A204.1 (cell line): ENCODE results near the gene MRTFA.

Source experiments
- FAIRE-seq: peaks from 2 replicates; lab custom pipeline; 2012; peaks lifted over from hg19 to GRCh38; lab: Jason Lieb, UNC

MRTFA gene

GRCh38 chr22:40426594-40427333 is 209.8 kb downstream of the MRTFA start:
- FAIRE-seq: no peak

DNA sequence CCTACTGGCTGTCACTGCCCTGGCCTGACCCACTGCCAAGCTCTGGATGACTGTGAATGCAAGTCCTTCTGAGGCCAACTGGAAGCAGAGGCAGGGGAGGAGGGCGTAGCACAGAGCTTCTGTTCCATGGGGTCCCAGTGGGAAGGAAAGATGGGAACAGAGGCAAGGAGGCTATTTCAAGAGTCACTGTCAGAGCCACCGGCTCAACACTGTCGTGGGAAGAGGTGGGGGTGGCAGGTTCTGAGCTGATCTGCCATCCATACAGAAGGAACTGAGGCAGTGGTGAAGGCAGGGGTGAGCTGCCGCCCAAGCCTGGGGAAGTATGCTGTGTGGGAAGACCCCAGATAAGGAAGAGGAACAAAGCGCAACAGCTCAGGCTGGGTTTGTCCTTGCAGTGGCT is 211.4 kb downstream of the MRTFA start:
- FAIRE-seq: no peak

DNA sequence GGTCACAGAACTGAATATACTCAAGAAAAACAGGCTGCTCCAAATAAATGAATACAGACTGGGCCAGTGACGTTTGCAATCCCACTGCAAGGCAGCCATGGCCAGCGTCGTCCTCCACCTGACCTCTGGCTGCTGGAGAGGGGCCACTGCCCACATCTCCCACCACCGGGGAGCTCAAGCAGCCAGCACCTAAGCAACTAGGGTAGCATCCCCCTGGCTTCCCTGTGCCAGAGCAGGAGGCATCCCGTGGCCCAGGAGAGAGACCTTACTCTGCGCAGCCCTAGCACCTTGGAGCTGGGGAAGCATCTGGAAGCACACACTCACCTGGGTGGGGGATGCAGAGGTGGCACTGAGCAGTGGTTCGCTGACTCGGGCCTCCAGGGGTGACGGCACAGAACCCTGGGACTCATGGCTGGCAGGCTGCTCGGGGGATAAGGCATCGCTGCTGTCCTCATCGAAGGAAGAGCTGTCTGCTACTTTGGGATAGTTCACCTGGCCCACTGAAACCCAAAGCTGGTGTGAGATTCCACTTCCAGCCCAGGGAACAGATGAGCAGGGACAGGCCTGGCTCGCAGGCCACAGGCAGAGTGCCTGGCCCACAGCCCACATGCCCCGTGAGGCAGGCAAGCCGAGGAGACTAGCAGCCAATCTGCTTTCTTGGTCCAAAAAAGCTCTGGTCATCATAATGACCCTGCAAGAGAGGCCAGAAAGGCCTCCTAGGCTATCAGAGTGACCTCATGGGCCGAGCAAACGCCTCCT is 212.5 kb downstream of the MRTFA start:
- no peak for FAIRE-seq

DNA sequence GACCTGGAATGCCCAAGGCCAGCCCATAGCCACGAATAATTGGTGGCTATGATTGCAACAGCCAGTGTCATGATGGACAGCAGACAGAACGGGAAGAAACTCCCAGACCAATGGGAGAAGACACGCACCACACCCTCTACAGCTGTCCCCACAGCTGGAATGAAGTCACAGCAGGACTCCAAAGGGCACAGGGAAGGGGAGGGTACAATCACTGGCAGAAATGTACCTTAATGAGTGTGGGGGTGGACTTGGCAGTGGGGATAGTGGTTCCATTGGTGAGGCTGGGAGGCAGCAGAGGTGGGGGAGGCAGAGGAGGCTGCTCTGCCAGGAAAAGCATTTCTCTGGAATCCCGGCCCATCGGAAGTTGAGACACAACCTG is 213.2 kb downstream of the MRTFA start:
- FAIRE-seq: no peak

DNA sequence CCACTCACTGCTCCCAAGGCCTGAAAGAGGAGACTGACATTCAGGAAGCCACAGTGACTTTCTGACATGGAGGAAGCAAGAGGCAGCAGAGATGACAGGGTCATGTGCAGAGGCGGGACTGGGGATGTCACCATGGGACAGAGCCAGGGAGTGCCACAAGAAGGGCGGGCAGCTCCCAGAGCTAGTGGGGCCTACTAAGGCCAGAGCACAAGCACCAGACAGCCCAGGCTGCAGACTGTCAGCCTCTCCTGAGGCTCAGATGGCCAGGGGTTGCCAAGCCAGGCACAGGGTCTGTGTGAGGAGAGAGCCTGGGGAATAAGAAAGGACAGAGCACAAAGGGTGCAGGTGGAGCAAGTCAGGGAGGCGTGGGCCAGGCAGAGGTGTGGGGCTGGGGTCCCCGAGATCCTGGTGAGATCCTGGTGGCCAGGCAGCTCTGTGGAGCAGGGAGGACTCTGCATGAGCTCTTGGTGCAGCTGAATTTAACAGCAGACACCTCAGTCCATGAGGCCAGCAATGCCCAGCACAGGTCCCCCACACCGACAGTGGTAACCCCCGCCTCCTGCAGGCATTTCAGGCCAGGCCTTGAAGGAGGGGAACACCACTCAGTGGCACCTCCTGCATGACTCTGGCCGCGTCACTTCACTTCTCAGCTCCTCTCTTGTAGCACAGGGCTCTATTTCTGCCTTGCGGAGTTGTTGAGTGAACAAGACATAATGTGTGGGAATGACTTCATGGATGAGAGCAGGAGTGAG is 213.8 kb downstream of the MRTFA start:
- no peak for FAIRE-seq

- no peak for FAIRE-seq
Observed at GRCh38 chr22:40421941-40422340, 214.6 kb downstream of the MRTFA start.

GRCh38 chr22:40421082-40421350 is 215.5 kb downstream of the MRTFA start:
- FAIRE-seq: no peak

GRCh38 chr22:40420341-40421081 is 216.0 kb downstream of the MRTFA start:
- no peak for FAIRE-seq

DNA sequence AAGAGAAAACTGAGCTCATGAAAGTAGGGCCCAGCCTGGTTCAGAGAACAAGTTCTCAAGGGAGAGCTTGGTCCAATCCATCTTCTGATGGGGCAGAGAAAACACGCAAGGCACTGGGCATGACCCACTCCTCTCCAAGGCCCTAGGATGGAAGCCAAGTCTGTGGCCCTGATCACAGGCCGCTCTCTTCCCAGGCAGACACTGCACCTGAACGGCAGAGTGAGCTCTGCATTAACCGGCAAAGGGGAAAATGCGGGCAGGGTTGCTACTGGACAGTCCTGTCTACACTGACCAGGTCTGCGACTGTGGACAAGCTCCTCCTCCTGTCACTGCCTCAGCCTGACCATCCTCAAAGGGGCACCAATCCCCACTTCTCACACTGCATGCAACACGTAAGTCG is 216.8 kb downstream of the MRTFA start:
- FAIRE-seq: no peak

GRCh38 chr22:40418366-40419201 is 217.9 kb downstream of the MRTFA start:
- no peak for FAIRE-seq

DNA sequence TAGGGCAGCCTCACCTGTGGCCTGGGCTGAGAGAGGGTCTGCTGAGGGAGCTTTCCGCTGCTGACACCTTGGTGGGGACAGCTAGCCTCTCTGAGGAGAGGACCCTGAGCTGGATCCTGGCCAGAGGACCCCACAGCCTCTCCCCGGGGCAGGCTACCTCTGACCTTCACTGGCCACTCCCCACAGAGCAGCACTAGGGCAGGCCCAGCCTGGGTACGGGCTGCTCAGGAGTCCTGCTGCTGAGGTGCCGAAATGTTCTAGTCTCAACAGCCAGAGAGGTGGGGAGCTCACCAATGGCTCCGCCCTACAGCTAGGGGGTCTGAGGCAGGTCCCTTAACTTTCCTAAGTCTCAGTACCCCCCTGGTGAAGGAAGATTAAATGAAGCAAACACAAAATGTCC is 218.6 kb downstream of the MRTFA start:
- no peak for FAIRE-seq

GRCh38 chr22:40417041-40417440 is 219.5 kb downstream of the MRTFA start:
- no peak for FAIRE-seq

DNA sequence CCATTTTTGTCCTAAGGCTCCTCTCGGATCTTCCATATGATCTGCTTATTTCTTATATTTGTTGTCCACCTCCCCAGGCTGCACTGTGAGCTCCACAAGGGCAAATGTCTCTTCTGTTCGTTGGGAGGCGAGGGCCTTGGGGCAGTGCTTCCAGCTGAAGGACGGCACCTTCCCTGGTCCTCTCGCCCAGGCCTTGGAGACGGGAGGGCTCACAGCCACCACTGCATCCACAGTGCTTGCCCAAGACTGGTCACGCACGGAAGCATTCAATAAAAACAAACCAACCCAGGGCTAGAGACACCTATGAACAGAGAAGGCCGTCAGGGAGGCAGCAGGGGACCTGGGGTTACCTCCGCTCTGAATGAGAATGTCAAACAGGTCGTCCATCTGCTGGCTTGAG is 219.9 kb downstream of the MRTFA start:
- no peak for FAIRE-seq

DNA sequence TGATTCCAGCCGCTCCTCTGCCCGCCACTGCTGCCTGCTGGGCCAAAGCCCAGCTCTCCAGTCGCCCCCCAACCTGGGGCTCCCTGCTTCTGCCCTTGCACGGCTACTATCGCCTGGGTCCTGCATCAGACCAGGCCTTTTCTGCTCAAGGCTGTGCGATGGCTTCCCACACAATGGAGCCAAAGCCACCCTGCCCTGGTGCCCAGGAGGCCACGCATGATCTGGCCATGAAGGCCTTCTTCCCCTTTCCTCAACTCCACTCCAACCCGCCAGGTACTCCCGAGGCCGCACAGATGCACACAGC is 220.3 kb downstream of the MRTFA start:
- FAIRE-seq: no peak

DNA sequence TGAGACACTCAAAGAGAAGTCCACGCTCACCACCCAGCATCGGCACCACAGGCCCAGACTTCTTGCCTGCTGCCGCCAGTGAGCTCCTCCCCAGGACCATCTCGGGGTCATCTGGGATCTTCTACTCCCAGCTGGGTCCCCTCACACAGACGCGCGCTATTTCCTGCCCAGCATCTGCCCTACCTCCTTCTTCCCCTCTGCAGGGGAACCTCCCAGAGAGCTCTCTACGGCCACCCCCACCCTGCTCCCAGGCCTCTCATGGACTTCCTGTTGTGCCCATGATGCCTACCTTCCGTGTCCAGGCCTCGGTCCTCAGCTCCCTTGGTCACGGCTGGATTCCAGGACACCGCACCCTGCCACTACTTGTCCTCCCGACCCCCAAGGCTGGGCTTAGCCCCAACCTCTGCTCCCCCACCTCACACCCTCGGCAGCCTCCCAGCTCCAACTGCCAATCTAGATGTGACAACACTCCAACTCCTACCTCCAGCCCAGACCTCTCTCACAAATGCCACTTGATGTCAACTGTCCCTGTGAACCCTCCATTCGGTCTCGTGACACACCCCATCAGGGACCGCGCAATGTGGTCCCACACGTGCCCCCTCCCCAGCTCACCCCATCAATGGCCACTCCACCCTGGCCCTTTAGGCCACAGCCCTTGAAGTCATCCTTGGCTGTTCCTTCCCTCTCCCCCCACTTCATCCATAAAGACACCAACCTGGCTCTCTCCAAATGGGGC is 220.8 kb downstream of the MRTFA start:
- FAIRE-seq: no peak

DNA sequence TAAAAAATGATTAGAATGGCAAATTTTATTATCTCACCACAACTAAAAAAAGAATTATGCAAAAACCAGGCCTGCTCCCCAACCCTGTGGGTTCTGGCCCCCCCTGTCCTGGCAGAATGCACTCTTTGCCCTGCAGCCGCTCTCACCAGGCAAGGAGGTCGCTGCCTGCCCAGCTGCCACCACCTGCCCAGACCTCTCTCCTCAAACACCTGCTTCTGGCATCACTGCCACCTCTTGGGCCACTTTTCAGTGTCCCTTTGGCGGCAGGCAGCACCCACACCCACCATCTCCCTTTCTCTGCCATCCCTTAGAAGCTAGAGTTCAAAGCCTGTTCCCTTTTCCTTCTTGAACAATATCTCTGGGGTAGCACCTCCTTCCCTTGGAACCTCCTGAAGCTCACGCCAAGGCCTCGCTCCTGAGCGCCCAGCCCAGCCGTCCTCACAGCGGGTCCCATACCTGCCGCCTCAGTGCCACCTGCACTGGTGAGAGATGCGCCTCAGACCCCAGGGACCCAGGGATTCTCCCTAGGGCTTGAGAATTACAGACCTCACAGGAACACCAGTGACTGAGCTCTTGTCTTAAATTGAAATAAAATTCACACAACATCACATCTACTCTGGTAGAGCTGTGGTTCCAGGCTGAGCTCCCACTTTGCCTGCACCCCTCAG is 221.5 kb downstream of the MRTFA start:
- FAIRE-seq: no peak

DNA sequence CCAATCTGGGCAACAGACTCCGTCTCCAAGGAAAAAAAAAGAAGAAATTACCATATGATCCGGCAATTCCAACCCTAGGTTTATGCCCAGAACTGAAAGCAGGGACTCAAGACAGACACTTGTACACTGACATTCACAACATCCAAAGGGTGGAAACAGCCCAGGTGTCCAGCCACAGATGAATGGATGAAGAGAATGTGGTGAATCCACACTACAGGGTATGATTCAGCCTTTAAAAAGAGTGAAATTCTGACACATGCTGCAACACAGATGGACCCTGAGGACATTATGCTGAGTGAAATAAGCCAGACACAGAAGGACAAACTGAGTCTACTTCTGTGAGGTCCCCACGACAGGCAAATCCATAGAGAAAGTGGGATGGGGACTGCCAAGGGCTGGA is 222.2 kb downstream of the MRTFA start:
- FAIRE-seq: no peak

DNA sequence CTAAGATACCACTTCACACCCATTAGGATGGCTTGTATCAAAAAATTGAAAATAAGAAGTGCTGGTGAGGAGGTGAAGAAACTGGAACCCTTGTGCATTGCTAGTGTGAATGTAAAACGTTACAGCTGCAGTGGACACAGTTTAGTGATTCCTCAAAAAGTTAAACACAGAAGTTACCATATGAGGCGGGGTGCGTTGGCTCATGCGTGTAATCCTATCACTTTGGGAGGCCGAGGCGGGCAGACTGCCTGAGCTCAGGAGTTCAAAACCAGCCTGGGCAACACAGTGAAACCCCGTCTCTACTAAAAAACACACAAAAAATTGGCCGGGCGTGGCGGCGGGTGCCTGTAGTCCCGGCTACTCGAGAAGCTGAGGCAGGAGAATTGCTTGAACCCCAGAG is 222.6 kb downstream of the MRTFA start:
- no peak for FAIRE-seq

GRCh38 chr22:40412441-40412840 is 224.1 kb downstream of the MRTFA start:
- no peak for FAIRE-seq

DNA sequence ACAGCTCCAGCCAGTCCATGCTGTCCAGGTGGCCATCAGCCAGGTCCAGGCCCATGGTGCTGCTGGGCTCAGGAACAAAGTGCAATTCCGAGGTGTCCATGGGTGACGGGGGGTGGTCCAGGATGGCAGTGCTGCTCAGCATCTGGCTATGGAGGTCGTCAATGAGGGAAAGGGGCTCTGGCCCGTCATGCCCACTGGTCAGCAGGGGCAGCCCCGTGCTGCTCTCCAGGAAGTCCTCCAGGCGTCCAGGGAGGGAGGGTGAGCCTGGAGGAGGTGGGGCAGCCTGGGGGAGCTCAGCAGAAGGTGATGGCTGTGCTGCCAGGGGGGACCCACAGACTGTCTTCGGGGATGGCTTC is 225.0 kb downstream of the MRTFA start:
- no peak for FAIRE-seq
